ENCODE results near the gene MRAP2. TPM values are rescaled to one million over a fixed set of nuclear protein-coding genes. Genes with fewer than 3 reads are reported as not detected.

MRAP2 gene
- total RNA-seq, 1 experiment from 2014 or later, result 0.33 TPM

DNA sequence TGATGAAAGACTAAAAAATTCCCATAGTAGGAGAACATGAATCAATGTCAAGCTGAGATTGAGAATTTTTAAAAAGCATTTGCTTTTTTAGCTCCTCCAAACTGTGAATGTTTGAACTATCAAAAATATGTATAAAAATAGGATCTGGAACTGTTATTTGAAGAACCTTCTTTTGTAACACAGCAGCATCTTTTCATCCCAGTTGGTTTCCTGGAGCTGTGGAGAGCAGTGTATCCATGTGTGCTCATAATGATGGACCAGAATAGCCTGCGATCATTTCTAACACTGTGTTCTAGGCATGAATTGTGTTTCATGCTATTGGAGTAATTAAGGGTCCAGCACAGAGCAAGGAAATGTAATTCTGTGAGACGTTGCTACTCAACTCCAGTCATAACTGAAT lies 22.1 kb downstream of the MRAP2 start:
- Mint-ChIP-seq H3K36me3 (ENCODE audit: insufficient read depth, unreplicated experiment) (no peaks in the 10 kb centered on the region), H3K4me1 (ENCODE audit: insufficient read depth, unreplicated experiment) (peaks cover 9% of the 10 kb centered on the region), H3K27ac (ENCODE audit: low read depth, unreplicated experiment) (no peak overlapping the region), H3K4me3 (ENCODE audit: unreplicated experiment) (no peak overlapping the region), H3K9me3 (ENCODE audit: unreplicated experiment) (no peaks in the 10 kb centered on the region), H3K27me3 (ENCODE audit: insufficient read depth, unreplicated experiment) (no peaks in the 10 kb centered on the region)
- ChIA-PET POLR2A (no interaction called here), CTCF (interaction anchor here (0.6 kb wide), 1 partner anchor 1473 kb away, joined by 5 read pairs; no protein-coding TSS in a partner anchor)
- BruUV-seq (replicated peaks), result no TSS peak
- intact Hi-C loops (cut with micrococcal nuclease), result no loop called here
- TF ChIP-seq, protein P1, sequence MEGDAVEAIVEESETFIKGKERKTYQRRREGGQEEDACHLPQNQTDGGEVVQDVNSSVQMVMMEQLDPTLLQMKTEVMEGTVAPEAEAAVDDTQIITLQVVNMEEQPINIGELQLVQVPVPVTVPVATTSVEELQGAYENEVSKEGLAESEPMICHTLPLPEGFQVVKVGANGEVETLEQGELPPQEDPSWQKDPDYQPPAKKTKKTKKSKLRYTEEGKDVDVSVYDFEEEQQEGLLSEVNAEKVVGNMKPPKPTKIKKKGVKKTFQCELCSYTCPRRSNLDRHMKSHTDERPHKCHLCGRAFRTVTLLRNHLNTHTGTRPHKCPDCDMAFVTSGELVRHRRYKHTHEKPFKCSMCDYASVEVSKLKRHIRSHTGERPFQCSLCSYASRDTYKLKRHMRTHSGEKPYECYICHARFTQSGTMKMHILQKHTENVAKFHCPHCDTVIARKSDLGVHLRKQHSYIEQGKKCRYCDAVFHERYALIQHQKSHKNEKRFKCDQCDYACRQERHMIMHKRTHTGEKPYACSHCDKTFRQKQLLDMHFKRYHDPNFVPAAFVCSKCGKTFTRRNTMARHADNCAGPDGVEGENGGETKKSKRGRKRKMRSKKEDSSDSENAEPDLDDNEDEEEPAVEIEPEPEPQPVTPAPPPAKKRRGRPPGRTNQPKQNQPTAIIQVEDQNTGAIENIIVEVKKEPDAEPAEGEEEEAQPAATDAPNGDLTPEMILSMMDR (IDR thresholded peaks at IDR 0.05; ENCODE audit: unreplicated experiment), result no peak
- no peak for DNase-seq (ENCODE audit: unreplicated experiment)

DNA sequence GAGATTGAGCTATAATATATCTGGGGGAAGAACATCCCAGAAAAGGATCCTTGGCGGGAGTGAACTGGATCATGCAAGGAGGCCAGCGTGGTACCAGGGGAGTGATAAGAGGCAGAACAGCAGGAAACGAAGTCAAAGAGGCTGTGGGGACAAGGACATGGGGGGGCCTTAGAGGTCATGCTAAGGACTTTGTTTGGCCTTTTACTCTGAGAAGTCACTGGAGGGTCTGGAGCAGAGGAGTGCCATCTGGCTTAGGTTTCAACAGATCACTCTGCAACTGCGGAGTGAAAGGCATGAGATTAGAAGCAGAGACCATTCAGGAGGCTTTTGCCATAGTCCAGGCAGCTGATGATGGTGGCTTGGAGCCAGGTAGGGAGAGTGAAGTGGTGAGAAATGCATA lies 24.3 kb downstream of the MRAP2 start:
- Mint-ChIP-seq H3K4me1 (ENCODE audit: insufficient read depth, unreplicated experiment) (no peaks in the 10 kb centered on the region), H3K9me3 (ENCODE audit: unreplicated experiment) (no peaks in the 10 kb centered on the region)
- POLR2A ChIA-PET, result no interaction called here

DNA sequence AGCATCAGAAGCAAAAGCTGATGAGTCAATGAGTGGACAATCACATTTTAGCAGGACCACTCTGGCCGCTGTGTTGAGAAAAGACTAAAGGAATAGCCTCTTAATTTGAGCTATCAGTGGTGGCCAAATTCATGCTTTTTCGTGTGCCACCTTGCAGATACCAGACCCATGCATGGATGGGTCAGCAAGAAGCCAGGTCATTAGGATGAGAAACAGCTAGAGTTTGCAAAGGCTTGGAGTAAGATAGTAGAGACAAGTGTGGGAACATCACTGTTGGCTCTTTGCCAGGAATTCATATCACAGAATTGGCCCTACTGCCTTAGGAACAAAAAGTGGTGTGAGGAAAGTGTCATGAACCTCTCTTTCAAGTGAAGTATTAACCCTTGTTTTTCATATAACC lies 25.5 kb downstream of the MRAP2 start:
- DNase-seq (ENCODE audit: unreplicated experiment), result no peak
- H3K27ac Mint-ChIP-seq (ENCODE audit: low read depth, unreplicated experiment), result no peak overlapping the region
- H3K4me3 Mint-ChIP-seq (ENCODE audit: unreplicated experiment), result no peak overlapping the region
- no peaks in the 10 kb centered on the region for H3K9me3 Mint-ChIP-seq (ENCODE audit: unreplicated experiment)
- CTCF ChIA-PET, result no interaction called here
- intact Hi-C loops (cut with micrococcal nuclease), result no loop called here
- no peaks in the 10 kb centered on the region for H3K27me3 Mint-ChIP-seq (ENCODE audit: insufficient read depth, unreplicated experiment)
- TF ChIP-seq, protein P1 (IDR thresholded peaks at IDR 0.05; ENCODE audit: unreplicated experiment), result no peak
- no peaks in the 10 kb centered on the region for H3K4me1 Mint-ChIP-seq (ENCODE audit: insufficient read depth, unreplicated experiment)
- POLR2A ChIA-PET, result no interaction called here
- no TSS peak for BruUV-seq (replicated peaks)
- H3K36me3 Mint-ChIP-seq (ENCODE audit: insufficient read depth, unreplicated experiment), result no peaks in the 10 kb centered on the region

More for the DNA sequence above, 24.3 kb downstream of the MRAP2 start:
- intact Hi-C loops (cut with micrococcal nuclease), result no loop called here
- no peak overlapping the region for H3K4me3 Mint-ChIP-seq (ENCODE audit: unreplicated experiment)
- no TSS peak for BruUV-seq (replicated peaks)
- H3K27me3 Mint-ChIP-seq (ENCODE audit: insufficient read depth, unreplicated experiment), result no peaks in the 10 kb centered on the region
- TF ChIP-seq, protein P1 (IDR thresholded peaks at IDR 0.05; ENCODE audit: unreplicated experiment), result no peak
- no peak for DNase-seq (ENCODE audit: unreplicated experiment)
- no peaks in the 10 kb centered on the region for H3K36me3 Mint-ChIP-seq (ENCODE audit: insufficient read depth, unreplicated experiment)
- H3K27ac Mint-ChIP-seq (ENCODE audit: low read depth, unreplicated experiment), result no peak overlapping the region
- CTCF ChIA-PET, result no interaction called here

DNA sequence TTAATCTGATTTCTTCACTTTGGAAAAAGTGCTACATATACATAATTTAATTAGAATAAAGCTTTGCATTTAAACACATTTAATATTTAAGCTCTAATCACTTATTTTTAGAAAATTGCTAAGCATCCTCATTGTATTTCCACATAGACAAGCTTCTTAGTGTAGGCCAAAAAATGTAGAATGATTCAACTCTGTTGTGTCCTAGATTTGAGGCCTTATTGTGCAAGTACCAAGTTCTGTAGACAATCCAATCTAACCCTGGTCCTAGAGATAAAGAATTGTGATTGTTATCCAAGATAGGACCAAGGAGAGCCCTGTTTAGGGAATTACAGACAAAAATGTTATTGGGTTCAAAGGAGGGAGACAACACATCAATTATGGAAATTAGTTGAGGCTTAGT lies 27.6 kb downstream of the MRAP2 start:
- intact Hi-C loops (cut with micrococcal nuclease), result no loop called here
- TF ChIP-seq, protein P1 (IDR thresholded peaks at IDR 0.05; ENCODE audit: unreplicated experiment), result no peak
- H3K27me3 Mint-ChIP-seq (ENCODE audit: insufficient read depth, unreplicated experiment), result no peaks in the 10 kb centered on the region
- peaks cover 7% of the 10 kb centered on the region for H3K4me1 Mint-ChIP-seq (ENCODE audit: insufficient read depth, unreplicated experiment)
- ChIA-PET POLR2A (no interaction called here), CTCF (interaction anchor here (1.1 to 1.2 kb wide), 2 partner anchors 15 to 1421 kb away, joined by 3 read pairs; no protein-coding TSS in a partner anchor)
- no TSS peak for BruUV-seq (replicated peaks)
- no peak overlapping the region for H3K27ac Mint-ChIP-seq (ENCODE audit: low read depth, unreplicated experiment)
- H3K9me3 Mint-ChIP-seq (ENCODE audit: unreplicated experiment), result no peaks in the 10 kb centered on the region
- no peak for DNase-seq (ENCODE audit: unreplicated experiment)
- H3K4me3 Mint-ChIP-seq (ENCODE audit: unreplicated experiment), result no peak overlapping the region
- no peaks in the 10 kb centered on the region for H3K36me3 Mint-ChIP-seq (ENCODE audit: insufficient read depth, unreplicated experiment)

Data from MCF 10A (cell line).